ENCODE measurements around the gene COMMD7. TPM values are rescaled to one million over a fixed set of nuclear protein-coding genes. Genes with fewer than 3 reads are reported as not detected.

Gene COMMD7
- total and polyA plus RNA-seq, 9 of the 15 experiments (the other 6 are each of a cell fraction or from before 2014, with no cell fraction given), result 11.9 to 69.1 (median 34.7) TPM

DNA sequence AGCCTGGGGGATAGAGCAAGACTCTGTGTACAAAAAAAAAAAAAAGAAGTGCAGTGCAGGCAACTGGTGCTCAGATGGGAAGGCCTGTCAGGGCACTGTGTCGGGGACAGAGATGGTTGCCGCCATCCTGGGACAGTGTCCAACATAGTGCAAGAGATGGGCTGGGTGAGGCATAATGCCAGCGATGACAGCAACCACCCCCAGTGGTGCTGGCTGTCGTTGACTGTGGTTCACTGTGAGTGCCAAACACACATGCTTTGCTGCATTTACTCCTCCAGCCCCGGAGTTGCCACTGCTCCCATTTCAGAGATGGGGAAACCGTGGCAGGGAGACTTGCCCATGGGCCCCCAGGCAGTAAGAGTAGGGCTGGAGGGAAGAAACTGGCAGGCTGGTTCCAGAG lies 64.3 kb downstream of the COMMD7 start:
- FAIRE-seq, result no peak
- TF ChIP-seq, protein P1, sequence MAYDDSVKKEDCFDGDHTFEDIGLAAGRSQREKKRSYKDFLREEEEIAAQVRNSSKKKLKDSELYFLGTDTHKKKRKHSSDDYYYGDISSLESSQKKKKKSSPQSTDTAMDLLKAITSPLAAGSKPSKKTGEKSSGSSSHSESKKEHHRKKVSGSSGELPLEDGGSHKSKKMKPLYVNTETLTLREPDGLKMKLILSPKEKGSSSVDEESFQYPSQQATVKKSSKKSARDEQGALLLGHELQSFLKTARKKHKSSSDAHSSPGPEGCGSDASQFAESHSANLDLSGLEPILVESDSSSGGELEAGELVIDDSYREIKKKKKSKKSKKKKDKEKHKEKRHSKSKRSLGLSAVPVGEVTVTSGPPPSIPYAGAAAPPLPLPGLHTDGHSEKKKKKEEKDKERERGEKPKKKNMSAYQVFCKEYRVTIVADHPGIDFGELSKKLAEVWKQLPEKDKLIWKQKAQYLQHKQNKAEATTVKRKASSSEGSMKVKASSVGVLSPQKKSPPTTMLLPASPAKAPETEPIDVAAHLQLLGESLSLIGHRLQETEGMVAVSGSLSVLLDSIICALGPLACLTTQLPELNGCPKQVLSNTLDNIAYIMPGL (CRISPR knock-in tag; IDR thresholded peaks at IDR 0.05), result no peak
- no peak for TF ChIP-seq XRCC3 (IDR thresholded peaks at IDR 0.05)
- TF ChIP-seq EP400 (IDR thresholded peaks at IDR 0.05), result no peak
- no peak for TF ChIP-seq RBM14 (IDR thresholded peaks at IDR 0.05; ENCODE audit: borderline replicate concordance, insufficient read depth, low read depth, low read length)
- no peak for TF ChIP-seq PPARD (CRISPR knock-in tag; IDR thresholded peaks at IDR 0.05)
- TF ChIP-seq CBX8 (IDR thresholded peaks at IDR 0.05; ENCODE audit: borderline replicate concordance, extremely low read depth, low read depth, low read length, poor library complexity, severe bottlenecking), result no peak
- TF ChIP-seq, protein P2, sequence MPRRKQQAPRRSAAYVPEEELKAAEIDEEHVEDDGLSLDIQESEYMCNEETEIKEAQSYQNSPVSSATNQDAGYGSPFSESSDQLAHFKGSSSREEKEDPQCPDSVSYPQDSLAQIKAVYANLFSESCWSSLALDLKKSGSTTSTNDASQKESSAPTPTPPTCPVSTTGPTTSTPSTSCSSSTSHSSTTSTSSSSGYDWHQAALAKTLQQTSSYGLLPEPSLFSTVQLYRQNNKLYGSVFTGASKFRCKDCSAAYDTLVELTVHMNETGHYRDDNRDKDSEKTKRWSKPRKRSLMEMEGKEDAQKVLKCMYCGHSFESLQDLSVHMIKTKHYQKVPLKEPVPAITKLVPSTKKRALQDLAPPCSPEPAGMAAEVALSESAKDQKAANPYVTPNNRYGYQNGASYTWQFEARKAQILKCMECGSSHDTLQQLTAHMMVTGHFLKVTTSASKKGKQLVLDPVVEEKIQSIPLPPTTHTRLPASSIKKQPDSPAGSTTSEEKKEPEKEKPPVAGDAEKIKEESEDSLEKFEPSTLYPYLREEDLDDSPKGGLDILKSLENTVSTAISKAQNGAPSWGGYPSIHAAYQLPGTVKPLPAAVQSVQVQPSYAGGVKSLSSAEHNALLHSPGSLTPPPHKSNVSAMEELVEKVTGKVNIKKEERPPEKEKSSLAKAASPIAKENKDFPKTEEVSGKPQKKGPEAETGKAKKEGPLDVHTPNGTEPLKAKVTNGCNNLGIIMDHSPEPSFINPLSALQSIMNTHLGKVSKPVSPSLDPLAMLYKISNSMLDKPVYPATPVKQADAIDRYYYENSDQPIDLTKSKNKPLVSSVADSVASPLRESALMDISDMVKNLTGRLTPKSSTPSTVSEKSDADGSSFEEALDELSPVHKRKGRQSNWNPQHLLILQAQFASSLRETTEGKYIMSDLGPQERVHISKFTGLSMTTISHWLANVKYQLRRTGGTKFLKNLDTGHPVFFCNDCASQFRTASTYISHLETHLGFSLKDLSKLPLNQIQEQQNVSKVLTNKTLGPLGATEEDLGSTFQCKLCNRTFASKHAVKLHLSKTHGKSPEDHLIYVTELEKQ (CRISPR knock-in tag; IDR thresholded peaks at IDR 0.05), result no peak
- TF ChIP-seq PRMT5 (CRISPR knock-in tag; IDR thresholded peaks at IDR 0.05), result no peak
- no peak for TF ChIP-seq SAP30 (IDR thresholded peaks at IDR 0.05; ENCODE audit: borderline replicate concordance, insufficient read depth, low read depth, low read length, poor library complexity, severe bottlenecking)
- TF ChIP-seq NCOA1 (IDR thresholded peaks at IDR 0.05; ENCODE audit: low read depth), result no peak
- TF ChIP-seq, protein P3, sequence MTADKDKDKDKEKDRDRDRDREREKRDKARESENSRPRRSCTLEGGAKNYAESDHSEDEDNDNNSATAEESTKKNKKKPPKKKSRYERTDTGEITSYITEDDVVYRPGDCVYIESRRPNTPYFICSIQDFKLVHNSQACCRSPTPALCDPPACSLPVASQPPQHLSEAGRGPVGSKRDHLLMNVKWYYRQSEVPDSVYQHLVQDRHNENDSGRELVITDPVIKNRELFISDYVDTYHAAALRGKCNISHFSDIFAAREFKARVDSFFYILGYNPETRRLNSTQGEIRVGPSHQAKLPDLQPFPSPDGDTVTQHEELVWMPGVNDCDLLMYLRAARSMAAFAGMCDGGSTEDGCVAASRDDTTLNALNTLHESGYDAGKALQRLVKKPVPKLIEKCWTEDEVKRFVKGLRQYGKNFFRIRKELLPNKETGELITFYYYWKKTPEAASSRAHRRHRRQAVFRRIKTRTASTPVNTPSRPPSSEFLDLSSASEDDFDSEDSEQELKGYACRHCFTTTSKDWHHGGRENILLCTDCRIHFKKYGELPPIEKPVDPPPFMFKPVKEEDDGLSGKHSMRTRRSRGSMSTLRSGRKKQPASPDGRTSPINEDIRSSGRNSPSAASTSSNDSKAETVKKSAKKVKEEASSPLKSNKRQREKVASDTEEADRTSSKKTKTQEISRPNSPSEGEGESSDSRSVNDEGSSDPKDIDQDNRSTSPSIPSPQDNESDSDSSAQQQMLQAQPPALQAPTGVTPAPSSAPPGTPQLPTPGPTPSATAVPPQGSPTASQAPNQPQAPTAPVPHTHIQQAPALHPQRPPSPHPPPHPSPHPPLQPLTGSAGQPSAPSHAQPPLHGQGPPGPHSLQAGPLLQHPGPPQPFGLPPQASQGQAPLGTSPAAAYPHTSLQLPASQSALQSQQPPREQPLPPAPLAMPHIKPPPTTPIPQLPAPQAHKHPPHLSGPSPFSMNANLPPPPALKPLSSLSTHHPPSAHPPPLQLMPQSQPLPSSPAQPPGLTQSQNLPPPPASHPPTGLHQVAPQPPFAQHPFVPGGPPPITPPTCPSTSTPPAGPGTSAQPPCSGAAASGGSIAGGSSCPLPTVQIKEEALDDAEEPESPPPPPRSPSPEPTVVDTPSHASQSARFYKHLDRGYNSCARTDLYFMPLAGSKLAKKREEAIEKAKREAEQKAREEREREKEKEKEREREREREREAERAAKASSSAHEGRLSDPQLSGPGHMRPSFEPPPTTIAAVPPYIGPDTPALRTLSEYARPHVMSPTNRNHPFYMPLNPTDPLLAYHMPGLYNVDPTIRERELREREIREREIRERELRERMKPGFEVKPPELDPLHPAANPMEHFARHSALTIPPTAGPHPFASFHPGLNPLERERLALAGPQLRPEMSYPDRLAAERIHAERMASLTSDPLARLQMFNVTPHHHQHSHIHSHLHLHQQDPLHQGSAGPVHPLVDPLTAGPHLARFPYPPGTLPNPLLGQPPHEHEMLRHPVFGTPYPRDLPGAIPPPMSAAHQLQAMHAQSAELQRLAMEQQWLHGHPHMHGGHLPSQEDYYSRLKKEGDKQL (CRISPR knock-in tag; IDR thresholded peaks at IDR 0.05; ENCODE audit: borderline replicate concordance), result no peak

More for the DNA sequence above, 64.3 kb downstream of the COMMD7 start:
- Histone ChIP-seq H3K4me1 (replicated peaks in 1 of 2; ENCODE audit: control insufficient read depth in 2 of 2, insufficient read depth in 2 of 2, low read length in 2 of 2) (peaks cover 54 to 61% of the 10 kb centered on the region in 2 experiments), H3K9ac (ENCODE audit: insufficient read depth in 1 of 2, low read depth in 2 of 2, low read length in 2 of 2) (0 out of 4 replicates have a peak overlapping the region, but pooled peaks of 1 of the 2 experiments have one; percentile 65), H2AFZ (ENCODE audit: low read depth, low read length) (no peak overlapping the region), H4K20me1 (replicated peaks; ENCODE audit: control insufficient read depth, insufficient read depth, low read length) (no peaks in the 10 kb centered on the region), H3K4me3 (no peak overlapping the region), H3K27ac (ENCODE audit: extremely low read depth, low read depth, low read length) (no peak overlapping the region), H3K4me2 (ENCODE audit: insufficient read depth, low read length) (no peak overlapping the region), H3K9me1 (ENCODE audit: control insufficient read depth, insufficient read depth, low read length) (no peaks in the 10 kb centered on the region), H3K36me3 (ENCODE audit: control insufficient read depth, insufficient read depth, low read length) (no peaks in the 10 kb centered on the region), H3K27me3 (ENCODE audit: control insufficient read depth in 2 of 2, insufficient read depth in 2 of 2, low read length in 2 of 2) (no peaks in the 10 kb centered on the region), H3K9me3 (replicated peaks; ENCODE audit: control insufficient read depth, insufficient read depth, low read depth, low read length) (no peaks in the 10 kb centered on the region), H3K79me2 (ENCODE audit: control insufficient read depth, insufficient read depth, low read length) (no peaks in the 10 kb centered on the region)
- 82% methylated on average over 6 of the region's 6 CpGs for WGBS (ENCODE audit: insufficient coverage, low coverage, missing lambda C conversion rate)
- no peak for ATAC-seq
- POLR2A ChIA-PET, result interaction anchor here (0.5 kb wide), 1 partner anchor 32 kb away, joined by 4 read pairs; no protein-coding TSS in a partner anchor
- in situ Hi-C loops (cut with MboI) (no loop called here), intact Hi-C loops (cut with micrococcal nuclease) (no loop called here)
- CTCF ChIA-PET (ENCODE audit: low intra/inter-chr PET ratio), result no interaction called here
- BruUV-seq (replicated peaks), result no TSS peak
- DNase-seq (ENCODE audit: extremely low read depth in 1 of 4, low spot score in 3 of 4), result no peak
